ENCODE results near the gene TGFBRAP1. TPM values are rescaled to one million over a fixed set of nuclear protein-coding genes. Genes with fewer than 3 reads are reported as not detected.
"Not testable (repeated sequence)": the region's sequence is repeated elsewhere in the genome, so short reads cannot be mapped to it uniquely, and the experiment has no call there.

Gene TGFBRAP1
- total RNA-seq, 2 donors from 2014 or later, result 18.5 to 19.1 TPM

DNA sequence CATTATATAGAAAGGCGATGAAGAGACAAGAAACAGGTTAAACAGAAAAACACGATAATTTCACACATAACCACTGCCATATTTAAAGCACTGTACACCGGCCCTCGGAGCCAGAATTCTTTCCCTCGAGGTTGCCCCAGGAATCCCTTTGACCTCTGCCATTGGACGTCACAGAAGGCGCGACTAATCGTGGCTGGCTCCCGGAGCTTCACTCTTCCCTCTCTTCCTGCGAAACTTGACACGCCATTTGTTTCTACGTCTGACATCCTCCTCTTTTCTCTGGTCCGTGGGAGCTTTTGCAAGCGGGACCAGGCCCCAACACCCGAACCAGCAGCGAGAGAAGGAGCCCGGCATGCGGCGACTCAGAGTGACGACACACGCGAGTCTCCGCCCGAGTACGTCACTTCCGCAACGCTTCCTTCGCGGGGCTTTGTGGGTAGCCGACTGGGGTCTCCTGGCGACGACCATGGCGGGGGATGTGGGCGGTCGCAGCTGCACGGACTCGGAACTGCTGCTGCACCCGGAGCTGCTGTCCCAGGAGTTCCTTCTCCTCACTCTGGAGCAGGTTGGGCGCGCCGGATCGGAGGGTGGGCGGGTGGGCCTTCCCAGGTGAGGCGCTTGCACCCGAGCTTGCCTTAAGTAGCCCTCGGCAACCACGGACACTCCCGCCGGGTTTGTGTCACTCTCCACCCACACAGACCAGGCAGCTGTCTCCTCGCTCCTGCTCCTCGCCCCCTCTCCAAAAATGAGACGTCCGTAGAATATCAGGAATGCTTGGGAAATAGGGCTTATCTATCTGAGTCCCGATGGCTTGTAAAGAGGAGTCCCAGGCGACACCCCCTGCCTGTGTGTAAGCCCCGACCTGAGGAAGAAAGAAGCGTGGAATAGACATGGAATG is 7.8 kb upstream of the TGFBRAP1 start, which contains the start of gene C2orf49:
Gene C2orf49 (plus strand): TSS at position 419 of the 898 bp plus-strand sequence. CDS start 48 bp downstream, at position 467.
- peak within 1 kb of the TSS; percentile 99 for H3K4me3 Mint-ChIP-seq
- peaks cover 7% of the 10 kb centered on the region for H3K36me3 Mint-ChIP-seq (ENCODE audit: low read depth)
- H3K27ac Mint-ChIP-seq, result peak within 1 kb of the TSS; percentile 100
- H3K9me3 ChIP-seq (ENCODE audit: control insufficient read depth, low read length, poor library complexity, severe bottlenecking), result no peaks in the 10 kb centered on the region
- H3K27me3 Mint-ChIP-seq, result no peaks in the 10 kb centered on the region
- peaks cover 27% of the 10 kb centered on the region for H3K4me1 Mint-ChIP-seq
- DNase-seq (peak; percentile 78 to 80 (median 79)), ATAC-seq (peak; percentile 92)

- Mint-ChIP-seq H3K27me3 (no peaks in the 10 kb centered on the region), H3K36me3 (ENCODE audit: low read depth) (peaks cover 7% of the 10 kb centered on the region)
These were observed 7.2 kb upstream of the TGFBRAP1 start for GRCh38 chr2:105336786-105337121.

DNA sequence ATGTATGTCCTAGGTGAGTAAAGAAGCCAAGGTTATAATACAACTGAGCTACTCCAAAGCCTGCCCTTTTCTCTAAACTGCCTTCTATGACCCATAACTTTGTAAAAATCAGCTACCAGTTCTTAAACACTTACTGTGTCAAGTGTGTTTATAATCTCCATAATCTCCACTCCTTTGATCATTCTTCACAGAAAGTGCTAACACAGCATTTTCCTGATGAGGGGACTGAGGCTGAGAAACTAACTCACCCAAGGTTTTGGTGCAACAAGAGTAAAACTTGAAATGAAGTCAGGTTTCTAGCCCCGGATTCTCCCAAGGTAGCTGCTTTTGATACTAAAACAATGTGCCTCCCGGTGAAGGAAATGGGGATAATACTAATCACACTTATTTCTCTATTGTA is 5.9 kb upstream of the TGFBRAP1 start:
- H3K9me3 ChIP-seq (ENCODE audit: control insufficient read depth, low read length, poor library complexity, severe bottlenecking), result no peaks in the 10 kb centered on the region
- DNase-seq, result no peak
- no peak for ATAC-seq
- Mint-ChIP-seq H3K27me3 (no peaks in the 10 kb centered on the region), H3K27ac (peak overlapping the region; percentile 100), H3K4me3 (no peak overlapping the region), H3K36me3 (ENCODE audit: low read depth) (peaks cover 7% of the 10 kb centered on the region), H3K4me1 (peaks cover 28% of the 10 kb centered on the region)

More at GRCh38 chr2:105336786-105337121, 7.2 kb upstream of the TGFBRAP1 start:
- peak overlapping the region; percentile 99 for H3K4me3 Mint-ChIP-seq
- H3K27ac Mint-ChIP-seq, result peak overlapping the region; percentile 100
- H3K9me3 ChIP-seq (ENCODE audit: control insufficient read depth, low read length, poor library complexity, severe bottlenecking), result no peaks in the 10 kb centered on the region
- DNase-seq (no peak), ATAC-seq (no peak)
- peaks cover 27% of the 10 kb centered on the region for H3K4me1 Mint-ChIP-seq

GRCh38 chr2:105334211-105334610 is 4.7 kb upstream of the TGFBRAP1 start:
- no peaks in the 10 kb centered on the region for H3K27me3 Mint-ChIP-seq
- H3K4me1 Mint-ChIP-seq, result peaks cover 27% of the 10 kb centered on the region
- H3K4me3 Mint-ChIP-seq, result no peak overlapping the region
- no peak for ATAC-seq
- H3K36me3 Mint-ChIP-seq (ENCODE audit: low read depth), result peaks cover 2% of the 10 kb centered on the region
- H3K27ac Mint-ChIP-seq, result no peak overlapping the region
- H3K9me3 ChIP-seq (ENCODE audit: control insufficient read depth, low read length, poor library complexity, severe bottlenecking), result no peaks in the 10 kb centered on the region
- DNase-seq, result no peak

DNA sequence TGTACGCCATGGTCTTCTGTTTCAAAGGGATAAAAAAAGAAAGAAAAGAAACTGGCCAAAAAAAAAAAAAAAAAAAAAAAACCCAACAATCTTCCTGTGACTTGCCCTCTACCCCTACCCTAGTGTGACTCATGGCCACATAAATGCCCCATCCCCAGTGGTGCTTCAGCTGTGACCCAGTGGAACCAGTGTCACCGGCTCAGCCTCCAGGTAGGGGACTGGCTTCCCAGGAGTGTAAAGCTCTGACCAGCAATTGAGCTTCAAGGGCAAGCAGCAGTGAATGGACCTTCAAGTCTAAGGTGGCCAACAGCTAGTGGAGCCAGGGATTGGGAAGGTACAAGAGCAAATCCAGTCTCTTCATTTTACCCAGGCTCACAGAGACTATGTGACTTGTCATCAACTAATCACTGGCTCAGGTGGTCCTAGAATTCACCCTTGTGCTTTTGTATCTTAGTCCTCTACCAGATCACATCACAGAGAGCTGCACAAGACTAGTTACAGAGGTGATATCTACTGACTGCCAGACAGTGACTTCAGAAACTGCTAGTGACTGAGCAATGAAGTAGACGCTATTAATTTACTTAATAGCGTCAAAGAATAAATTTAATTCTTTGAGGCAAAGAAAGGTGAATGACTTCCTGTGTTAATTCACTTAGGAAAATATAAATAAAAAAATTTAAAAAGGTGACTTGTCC is 1.3 kb upstream of the TGFBRAP1 start:
- ATAC-seq (no peak), DNase-seq (no peak)
- Mint-ChIP-seq H3K36me3 (ENCODE audit: low read depth) (no peaks in the 10 kb centered on the region), H3K27me3 (no peaks in the 10 kb centered on the region), H3K4me3 (no peak overlapping the region), H3K27ac (peak overlapping the region; percentile 95), H3K4me1 (peaks cover 23% of the 10 kb centered on the region)
- no peaks in the 10 kb centered on the region for H3K9me3 ChIP-seq (ENCODE audit: control insufficient read depth, low read length, poor library complexity, severe bottlenecking)

DNA sequence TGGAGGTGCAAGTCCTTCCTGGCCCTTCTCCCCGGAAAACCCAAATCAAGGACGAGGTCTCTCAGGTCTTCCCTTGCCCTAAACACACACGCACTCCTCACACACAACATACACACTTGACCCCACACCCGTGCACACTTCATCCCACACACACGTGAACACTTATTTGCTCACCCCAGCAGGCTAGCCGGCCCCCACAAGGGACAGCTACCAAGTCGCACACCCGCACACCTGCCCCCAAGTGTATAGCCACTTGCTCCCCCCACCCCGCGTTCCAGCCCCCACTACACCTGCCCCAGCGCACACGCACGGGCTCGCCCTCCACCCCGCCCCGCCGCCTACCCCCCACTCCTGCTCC is 359 bp downstream of the TGFBRAP1 start:
- Mint-ChIP-seq H3K4me3 (peak overlapping the region; percentile 93), H3K4me1 (peaks cover 25% of the 10 kb centered on the region), H3K36me3 (ENCODE audit: low read depth) (no peaks in the 10 kb centered on the region), H3K27ac (peak overlapping the region; percentile 95), H3K27me3 (no peaks in the 10 kb centered on the region)
- no peak for DNase-seq
- no peaks in the 10 kb centered on the region for H3K9me3 ChIP-seq (ENCODE audit: control insufficient read depth, low read length, poor library complexity, severe bottlenecking)
- peak; percentile 32 for ATAC-seq

GRCh38 chr2:105328281-105329196 is 996 bp downstream of the TGFBRAP1 start:
- no peaks in the 10 kb centered on the region for H3K9me3 ChIP-seq (ENCODE audit: control insufficient read depth, low read length, poor library complexity, severe bottlenecking)
- Mint-ChIP-seq H3K27ac (peak overlapping the region; percentile 95), H3K36me3 (ENCODE audit: low read depth) (no peaks in the 10 kb centered on the region), H3K4me3 (peak overlapping the region; percentile 93), H3K27me3 (no peaks in the 10 kb centered on the region), H3K4me1 (peaks cover 28% of the 10 kb centered on the region)
- DNase-seq, result no peak
- no peak for ATAC-seq

DNA sequence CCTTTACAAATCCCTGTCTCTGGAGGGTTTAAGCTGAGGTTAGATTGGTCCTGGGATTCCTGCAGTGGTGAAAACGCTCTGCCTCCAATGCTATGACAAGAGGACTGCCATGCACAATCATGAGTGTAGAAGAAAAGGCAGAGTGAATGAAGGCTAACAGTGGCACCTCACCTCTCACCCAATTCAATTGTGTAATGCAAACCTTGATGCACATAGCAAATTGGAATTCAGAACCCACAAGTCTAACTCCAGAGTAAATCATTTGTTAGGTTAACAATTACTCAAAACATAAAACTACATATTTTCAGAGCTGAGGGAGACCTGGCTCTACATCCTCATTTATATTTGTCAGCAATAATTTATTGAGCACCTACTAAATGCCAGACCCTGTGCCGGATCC is 1.8 kb downstream of the TGFBRAP1 start:
- peak overlapping the region; percentile 93 for H3K4me3 Mint-ChIP-seq
- peak overlapping the region; percentile 95 for H3K27ac Mint-ChIP-seq
- H3K36me3 Mint-ChIP-seq (ENCODE audit: low read depth), result no peaks in the 10 kb centered on the region
- ATAC-seq (no peak), DNase-seq (no peak)
- peaks cover 32% of the 10 kb centered on the region for H3K4me1 Mint-ChIP-seq
- H3K27me3 Mint-ChIP-seq, result no peaks in the 10 kb centered on the region
- H3K9me3 ChIP-seq (ENCODE audit: control insufficient read depth, low read length, poor library complexity, severe bottlenecking), result no peaks in the 10 kb centered on the region

DNA sequence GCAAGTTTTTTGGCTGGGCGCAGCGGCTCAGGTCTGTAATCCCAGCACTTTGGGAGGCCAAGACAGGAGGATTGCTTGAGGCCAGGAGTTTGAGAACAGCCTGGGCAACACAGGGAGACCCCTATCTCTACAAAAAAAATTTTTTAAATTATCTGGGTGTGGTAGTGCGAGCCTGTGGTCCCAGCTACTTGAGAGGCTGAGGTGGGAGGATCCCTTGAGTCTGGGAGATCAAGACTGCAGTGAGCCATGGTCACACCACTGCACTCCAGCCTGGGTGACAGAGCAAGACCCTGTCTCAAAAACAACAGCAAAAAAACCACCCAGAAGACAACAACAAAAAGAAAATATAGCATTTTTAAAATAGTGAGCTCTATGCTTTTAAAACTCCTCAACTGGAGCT is 2.3 kb downstream of the TGFBRAP1 start:
- not testable (repeated sequence) for ATAC-seq; DNase-seq; H3K4me3 Mint-ChIP-seq; H3K9me3 ChIP-seq (ENCODE audit: control insufficient read depth, low read length, poor library complexity, severe bottlenecking); H3K36me3 Mint-ChIP-seq (ENCODE audit: low read depth); H3K27me3 Mint-ChIP-seq
- H3K4me1 Mint-ChIP-seq, result peaks cover 35% of the 10 kb centered on the region
- peak overlapping the region; percentile 95 for H3K27ac Mint-ChIP-seq

- Mint-ChIP-seq H3K36me3 (ENCODE audit: low read depth) (no peaks in the 10 kb centered on the region), H3K27me3 (no peaks in the 10 kb centered on the region), H3K4me1 (peaks cover 36% of the 10 kb centered on the region), H3K4me3 (no peak overlapping the region), H3K27ac (peak overlapping the region; percentile 45)
- DNase-seq (no peak), ATAC-seq (no peak)
- no peaks in the 10 kb centered on the region for H3K9me3 ChIP-seq (ENCODE audit: control insufficient read depth, low read length, poor library complexity, severe bottlenecking)
These were observed 4.1 kb downstream of the TGFBRAP1 start for GRCh38 chr2:105325389-105325963.

- peak overlapping the region; percentile 45 for H3K27ac Mint-ChIP-seq
- no peak overlapping the region for H3K4me3 Mint-ChIP-seq
- no peak for DNase-seq
- peaks cover 36% of the 10 kb centered on the region for H3K4me1 Mint-ChIP-seq
- no peaks in the 10 kb centered on the region for H3K27me3 Mint-ChIP-seq
- H3K36me3 Mint-ChIP-seq (ENCODE audit: low read depth), result no peaks in the 10 kb centered on the region
- H3K9me3 ChIP-seq (ENCODE audit: control insufficient read depth, low read length, poor library complexity, severe bottlenecking), result no peaks in the 10 kb centered on the region
- no peak for ATAC-seq
These were observed 4.8 kb downstream of the TGFBRAP1 start for GRCh38 chr2:105324732-105325131.

DNA sequence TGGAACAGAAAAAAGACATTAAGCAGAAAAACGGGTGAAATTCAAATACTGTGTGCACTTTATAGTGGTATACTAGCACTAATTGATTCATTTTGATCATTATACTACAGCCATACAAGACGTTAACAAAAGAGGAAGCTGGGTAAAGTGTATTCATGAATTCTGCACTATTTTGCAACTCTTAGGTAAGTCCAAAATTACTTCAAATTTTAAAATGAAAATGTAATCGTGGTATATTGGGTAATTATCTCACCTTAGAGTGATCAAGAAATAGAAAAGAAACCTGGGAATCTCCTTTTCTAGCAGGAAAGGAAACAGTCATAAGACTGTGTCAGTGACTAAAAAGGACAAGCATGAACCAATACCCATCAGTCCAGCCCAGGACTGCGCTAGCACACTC is 5.4 kb downstream of the TGFBRAP1 start:
- no peak for DNase-seq
- Mint-ChIP-seq H3K4me3 (no peak overlapping the region), H3K27me3 (no peaks in the 10 kb centered on the region), H3K27ac (no peak overlapping the region), H3K36me3 (ENCODE audit: low read depth) (no peaks in the 10 kb centered on the region), H3K4me1 (peaks cover 34% of the 10 kb centered on the region)
- no peak for ATAC-seq
- no peaks in the 10 kb centered on the region for H3K9me3 ChIP-seq (ENCODE audit: control insufficient read depth, low read length, poor library complexity, severe bottlenecking)
